NCI-H526 treated with DMSO at 0.1 percent for 48 hours (cell line): ENCODE data around the gene HSPA1B.
"Not testable (repeated sequence)": the region's sequence is repeated elsewhere in the genome, so short reads cannot be mapped to it uniquely, and the experiment has no call there.

Experiments
- DNase-seq: peaks from one replicate; lab custom pipeline; 2025; lab: John Stamatoyannopoulos, UW

The HSPA1B gene

GRCh38 chr6:31797588-31797987, 29.9 kb upstream of the HSPA1B start:
- DNase-seq: no peak

DNA sequence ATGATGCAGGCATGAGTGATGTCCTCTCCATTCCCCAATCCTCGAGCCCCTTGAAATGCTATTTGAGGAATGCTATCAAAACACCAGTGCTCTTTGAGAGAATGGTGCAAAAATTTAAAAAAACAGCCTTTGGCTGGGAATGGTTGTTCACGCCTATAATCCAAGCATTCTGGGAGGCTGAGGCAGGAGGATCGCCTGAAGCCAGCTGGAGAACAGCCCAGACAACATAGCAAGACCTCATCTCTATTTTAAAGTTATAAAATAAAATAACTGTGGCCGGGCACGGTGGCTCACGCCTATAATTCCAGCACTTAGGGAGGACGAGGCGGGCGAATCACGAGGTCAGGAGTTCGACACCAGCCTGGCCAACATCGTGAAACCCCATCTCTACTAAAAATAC, 27.8 kb upstream of the HSPA1B start:
- DNase-seq: no peak

DNA sequence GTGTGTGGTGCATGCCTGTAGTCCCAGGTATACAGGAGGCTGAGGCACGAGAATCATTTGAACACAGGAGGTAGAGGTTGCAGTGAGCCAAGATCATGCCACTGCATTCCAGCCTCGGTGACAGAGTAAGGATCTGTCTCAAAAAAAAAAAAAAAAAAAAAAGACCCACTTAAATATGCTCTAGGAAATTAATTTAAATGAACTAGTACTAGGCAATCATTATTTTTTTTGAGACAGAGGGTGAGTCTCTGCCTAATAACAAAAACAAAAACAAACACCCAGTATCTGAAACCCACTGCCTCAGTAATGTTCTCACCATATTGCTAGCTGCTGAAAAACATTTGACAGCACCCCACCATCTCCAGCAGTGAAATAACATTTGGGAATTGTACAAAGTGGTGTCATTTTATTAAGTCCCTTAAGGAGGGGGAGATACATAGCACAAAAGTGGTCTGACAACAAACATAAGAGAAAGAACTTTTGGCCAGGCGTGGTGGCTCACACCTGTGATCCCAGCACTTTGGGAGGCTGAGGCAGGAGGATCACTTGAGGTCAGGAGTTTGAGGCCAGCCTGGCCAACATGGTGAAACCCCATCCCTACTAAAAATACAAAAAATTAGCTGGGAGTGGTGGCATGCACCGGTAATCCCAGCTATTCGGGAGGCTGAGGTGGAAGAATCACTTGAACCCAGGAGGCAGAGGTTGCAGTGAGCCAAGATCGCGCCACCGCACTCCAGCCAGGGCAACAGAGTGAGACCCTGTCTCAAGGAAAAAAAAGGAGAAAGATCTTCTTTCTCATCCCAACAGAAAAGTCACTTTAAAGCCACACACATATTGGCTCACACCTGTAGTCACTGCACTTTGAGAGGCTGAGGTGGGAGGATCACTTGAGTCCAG, 26.3 kb upstream of the HSPA1B start:
- DNase-seq: not testable (repeated sequence)

GRCh38 chr6:31805939-31806469, 21.5 kb upstream of the HSPA1B start:
- DNase-seq: no peak

- DNase-seq: peak; percentile 85
Measured at GRCh38 chr6:31806470-31807272, 20.9 kb upstream of the HSPA1B start, which contains the start of gene LSM2. TSS of gene LSM2 (minus strand) at chr6:31806966. CDS start at chr6:31806757, 209 bp downstream.

GRCh38 chr6:31808599-31808998, 18.9 kb upstream of the HSPA1B start:
- not testable (repeated sequence) for DNase-seq

DNA sequence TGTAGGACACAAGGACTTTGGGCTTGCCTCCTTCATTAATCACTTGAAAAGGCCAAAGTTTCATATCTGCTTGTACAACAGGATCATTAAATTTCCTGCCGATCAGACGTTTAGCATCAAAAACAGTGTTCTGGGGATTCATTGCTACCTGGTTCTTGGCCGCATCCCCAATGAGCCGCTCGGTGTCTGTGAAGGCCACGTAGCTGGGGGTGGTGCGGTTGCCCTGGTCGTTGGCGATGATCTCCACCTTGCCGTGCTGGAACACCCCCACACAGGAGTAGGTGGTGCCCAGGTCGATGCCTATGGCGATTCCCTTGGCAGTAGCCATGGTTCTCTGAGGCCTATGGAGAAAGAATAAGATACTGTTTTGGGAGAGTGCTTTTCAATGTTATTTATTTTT, 15.9 kb upstream of the HSPA1B start:
- no peak for DNase-seq

GRCh38 chr6:31813465-31813849, 14.1 kb upstream of the HSPA1B start:
- no peak for DNase-seq

DNA sequence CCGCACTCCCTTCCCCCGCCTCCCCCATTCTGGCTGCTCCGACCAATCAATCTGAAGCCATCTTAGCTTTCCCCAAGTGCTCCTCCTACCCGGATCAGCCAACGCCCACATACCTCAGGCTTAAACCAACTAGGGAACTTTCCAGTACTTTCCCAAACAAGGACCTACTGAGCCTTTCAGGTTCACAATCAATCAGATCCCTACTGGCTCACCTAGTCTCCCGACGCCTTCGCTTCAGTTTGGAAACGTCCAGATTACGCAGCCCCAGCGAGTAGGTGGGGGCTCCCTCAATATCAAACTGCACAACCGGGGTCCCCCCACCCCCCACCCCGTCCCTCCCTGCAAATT, 12.9 kb upstream of the HSPA1B start:
- DNase-seq: peak; percentile 92

DNA sequence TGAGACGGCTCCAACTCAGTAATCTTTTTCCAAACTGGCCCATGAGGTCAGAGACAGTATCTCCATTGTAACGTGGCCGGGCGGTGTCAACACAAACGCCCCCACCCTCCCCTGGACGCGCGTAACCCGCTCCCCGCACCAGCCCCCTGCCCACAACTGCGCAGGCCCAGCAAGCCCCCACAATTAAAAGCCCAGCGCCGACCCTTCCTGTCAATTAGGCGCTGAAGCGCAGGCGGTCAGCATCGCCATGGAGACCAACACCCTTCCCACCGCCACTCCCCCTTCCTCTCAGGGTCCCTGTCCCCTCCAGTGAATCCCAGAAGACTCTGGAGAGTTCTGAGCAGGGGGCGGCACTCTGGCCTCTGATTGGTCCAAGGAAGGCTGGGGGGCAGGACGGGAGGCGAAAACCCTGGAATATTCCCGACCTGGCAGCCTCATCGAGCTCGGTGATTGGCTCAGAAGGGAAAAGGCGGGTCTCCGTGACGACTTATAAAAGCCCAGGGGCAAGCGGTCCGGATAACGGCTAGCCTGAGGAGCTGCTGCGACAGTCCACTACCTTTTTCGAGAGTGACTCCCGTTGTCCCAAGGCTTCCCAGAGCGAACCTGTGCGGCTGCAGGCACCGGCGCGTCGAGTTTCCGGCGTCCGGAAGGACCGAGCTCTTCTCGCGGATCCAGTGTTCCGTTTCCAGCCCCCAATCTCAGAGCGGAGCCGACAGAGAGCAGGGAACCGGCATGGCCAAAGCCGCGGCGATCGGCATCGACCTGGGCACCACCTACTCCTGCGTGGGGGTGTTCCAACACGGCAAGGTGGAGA, 12.3 kb upstream of the HSPA1B start, which contains the start of the genes HSPA1A and HSPA1L:
HSPA1A (plus strand) TSS at position 519 of the 814 bp plus-strand sequence; CDS start at position 733, 214 bp downstream.
HSPA1L (minus strand) TSS at position 259 of the 814 bp plus-strand sequence. CDS start 3,311 bp downstream, outside the sequence.
- DNase-seq: peak; percentile 98

DNA sequence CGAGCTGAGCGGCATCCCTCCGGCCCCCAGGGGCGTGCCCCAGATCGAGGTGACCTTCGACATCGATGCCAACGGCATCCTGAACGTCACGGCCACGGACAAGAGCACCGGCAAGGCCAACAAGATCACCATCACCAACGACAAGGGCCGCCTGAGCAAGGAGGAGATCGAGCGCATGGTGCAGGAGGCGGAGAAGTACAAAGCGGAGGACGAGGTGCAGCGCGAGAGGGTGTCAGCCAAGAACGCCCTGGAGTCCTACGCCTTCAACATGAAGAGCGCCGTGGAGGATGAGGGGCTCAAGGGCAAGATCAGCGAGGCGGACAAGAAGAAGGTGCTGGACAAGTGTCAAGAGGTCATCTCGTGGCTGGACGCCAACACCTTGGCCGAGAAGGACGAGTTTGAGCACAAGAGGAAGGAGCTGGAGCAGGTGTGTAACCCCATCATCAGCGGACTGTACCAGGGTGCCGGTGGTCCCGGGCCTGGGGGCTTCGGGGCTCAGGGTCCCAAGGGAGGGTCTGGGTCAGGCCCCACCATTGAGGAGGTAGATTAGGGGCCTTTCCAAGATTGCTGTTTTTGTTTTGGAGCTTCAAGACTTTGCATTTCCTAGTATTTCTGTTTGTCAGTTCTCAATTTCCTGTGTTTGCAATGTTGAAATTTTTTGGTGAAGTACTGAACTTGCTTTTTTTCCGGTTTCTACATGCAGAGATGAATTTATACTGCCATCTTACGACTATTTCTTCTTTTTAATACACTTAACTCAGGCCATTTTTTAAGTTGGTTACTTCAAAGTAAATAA, 10.2 kb upstream of the HSPA1B start:
- not testable (repeated sequence) for DNase-seq

- not testable (repeated sequence) for DNase-seq
Measured at GRCh38 chr6:31817929-31818511, 9.5 kb upstream of the HSPA1B start.

- no peak for DNase-seq
Measured at GRCh38 chr6:31819871-31820299, 7.7 kb upstream of the HSPA1B start.

DNA sequence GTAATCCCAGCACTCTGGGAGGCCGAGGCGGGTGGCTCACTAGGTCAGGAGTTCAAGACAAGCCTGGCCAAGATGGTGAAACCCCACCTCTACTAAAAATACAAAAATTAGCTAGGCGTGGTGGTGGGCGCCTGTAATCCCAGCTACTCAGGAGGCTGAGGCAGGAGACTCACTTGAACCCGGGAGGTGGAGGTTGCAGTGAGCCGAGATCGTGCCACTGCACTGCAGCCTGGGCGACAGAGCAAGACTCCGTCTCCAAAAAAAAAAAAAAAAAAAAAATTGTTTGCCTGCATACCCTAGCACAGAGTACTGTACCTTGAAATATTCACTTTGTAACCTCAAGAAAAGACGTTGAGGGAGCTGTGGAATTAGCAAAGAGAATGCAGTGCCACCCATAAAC, 7.1 kb upstream of the HSPA1B start:
- not testable (repeated sequence) for DNase-seq

- DNase-seq: peak; percentile 54
Measured at GRCh38 chr6:31821301-31822035, 6.1 kb upstream of the HSPA1B start.

- DNase-seq: no peak
Measured at GRCh38 chr6:31822036-31822821, 5.3 kb upstream of the HSPA1B start.

- not testable (repeated sequence) for DNase-seq
Measured at GRCh38 chr6:31823592-31824196, 3.8 kb upstream of the HSPA1B start.

GRCh38 chr6:31825553-31825952, 2.0 kb upstream of the HSPA1B start:
- no peak for DNase-seq
